A673 (cell line): ENCODE measurements around the gene AUH. TPM values are rescaled to one million over a fixed set of nuclear protein-coding genes. Genes with fewer than 3 reads are reported as not detected.

ENCODE experiments used
- BruUV-seq: library from RNA; stranded (reverse); fragments of 400-500 nt; replicated peaks from 2 replicates; lab custom pipeline; 2021; lab: Mats Ljungman, UMichigan
- CTCF ChIA-PET: fragments of 300-600 bp; sonication (Branson Sonifier 250); formaldehyde crosslinking; loops from one replicate; lab custom pipeline; 2022; ENCODE audit warnings: antibody characterized with exemption; lab: Charles Lee
- POLR2A ChIA-PET: fragments of 300-600 bp; sonication (Branson Sonifier 250); formaldehyde crosslinking; loops from one replicate; lab custom pipeline; 2022; ENCODE audit warnings: antibody characterized with exemption; ENCODE audit not compliant: low non-redundant PET; lab: Charles Lee
- DNase-seq: peaks from one replicate; pipeline ENCODE4 v3.0.0-alpha.2; 2015; ENCODE audit warnings: low spot score
- H3K27ac ChIP-seq: fragments of 200-600 bp; sonication (generic); 2 replicates; pipeline ENCODE4 v1.5.1; 2016; ENCODE audit warnings: mixed run types, low read depth, mild to moderate bottlenecking, mixed read lengths, antibody characterized with exemption, low read length; ENCODE audit not compliant: poor library complexity, severe bottlenecking
- H3K27me3 ChIP-seq: fragments of 200-600 bp; sonication (generic); replicated peaks from 2 replicates; pipeline ENCODE4 v1.6.1; 2017; ENCODE audit warnings: mixed run types, low read depth, mild to moderate bottlenecking, mixed read lengths, antibody characterized with exemption, low read length; ENCODE audit not compliant: insufficient read depth, poor library complexity
- H3K36me3 ChIP-seq: fragments of 200-600 bp; sonication (generic); 2 replicates; pipeline ENCODE4 v1.6.1; 2016; ENCODE audit warnings: mixed run types, mild to moderate bottlenecking, mixed read lengths, antibody characterized with exemption, low read length; ENCODE audit not compliant: insufficient read depth, poor library complexity, severe bottlenecking
- H3K4me1 ChIP-seq: fragments of 200-600 bp; sonication (generic); 2 replicates; pipeline ENCODE4 v1.6.1; 2017; ENCODE audit warnings: mixed run types, mild to moderate bottlenecking, mixed read lengths, antibody characterized with exemption, low read length; ENCODE audit not compliant: insufficient read depth, poor library complexity, severe bottlenecking
- H3K4me3 ChIP-seq: fragments of 200-600 bp; sonication (generic); 2 replicates; pipeline ENCODE4 v1.5.1; 2016; ENCODE audit warnings: low read depth, mixed run types, mild to moderate bottlenecking, mixed read lengths, low read length; ENCODE audit not compliant: poor library complexity, severe bottlenecking
- H3K9me3 ChIP-seq: fragments of 200-600 bp; sonication (generic); 2 replicates; pipeline ENCODE4 v1.6.1; 2016; ENCODE audit warnings: mixed run types, low read depth, mild to moderate bottlenecking, mixed read lengths, antibody characterized with exemption, low read length; ENCODE audit not compliant: poor library complexity, severe bottlenecking
- CTCF ChIP-seq: fragments of 300-800, 200-600 bp; sonication (generic); conservative IDR thresholded peaks from 2 replicates; pipeline ENCODE4 v1.5.1; 2017; ENCODE audit warnings: low read depth, mild to moderate bottlenecking, antibody characterized with exemption, low read length, moderate library complexity, mixed read lengths
- EZH2 ChIP-seq: fragments of 200-600 bp; sonication (generic); IDR thresholded peaks from 2 replicates; pipeline ENCODE4 v1.6.1; 2017; ENCODE audit warnings: borderline replicate concordance, low read depth, mild to moderate bottlenecking, mixed read lengths, antibody characterized with exemption, low read length; ENCODE audit not compliant: poor library complexity, severe bottlenecking
- intact Hi-C: fragments of 100-400 bp; cut with micrococcal nuclease; formaldehyde crosslinking; loops from one replicate; pipeline ENCODE4 v1.10.0; 2022; ENCODE audit not compliant: unreplicated experiment
- total RNA-seq: library from RNA; stranded (reverse); gene quantifications from 2 replicates; pipeline ENCODE4 v1.2.3, GENCODE V29; 2021

AUH gene
- total RNA-seq, 1 experiment from 2014 or later: 12.3 TPM

- no peak for DNase-seq
- Histone ChIP-seq H3K27ac (no peak overlapping the region), H3K36me3 (no peaks in the 10 kb centered on the region), H3K4me3 (no peak overlapping the region), H3K9me3 (no peaks in the 10 kb centered on the region), H3K4me1 (no peaks in the 10 kb centered on the region), H3K27me3 (no peaks in the 10 kb centered on the region)
- CTCF ChIA-PET: interaction anchor here (0.6 kb wide), 1 partner anchor 323 kb away, joined by 5 read pairs; no protein-coding TSS in a partner anchor
- intact Hi-C loops: no loop called here
- TF ChIP-seq EZH2 (no peak), CTCF (no peak)
- POLR2A ChIA-PET: no interaction called here
- no TSS peak for BruUV-seq
These were observed 42.2 kb upstream of the AUH start for GRCh38 chr9:91403665-91404543.

- CTCF ChIA-PET: no interaction called here
- no peaks in the 10 kb centered on the region for H3K36me3 ChIP-seq
- peaks cover 10% of the 10 kb centered on the region for H3K4me1 ChIP-seq
- TF ChIP-seq CTCF (no peak), EZH2 (no peak)
- POLR2A ChIA-PET: no interaction called here
- BruUV-seq: no TSS peak
- H3K4me3 ChIP-seq: no peak overlapping the region
- intact Hi-C loops: no loop called here
- no peak for DNase-seq
- H3K27ac ChIP-seq: no peak overlapping the region
- no peaks in the 10 kb centered on the region for H3K27me3 ChIP-seq
- H3K9me3 ChIP-seq: no peaks in the 10 kb centered on the region
These were observed 37.2 kb upstream of the AUH start for GRCh38 chr9:91398926-91399325.

- Histone ChIP-seq H3K27me3 (no peaks in the 10 kb centered on the region), H3K27ac (no peak overlapping the region), H3K4me3 (no peak overlapping the region), H3K4me1 (peaks cover 10% of the 10 kb centered on the region), H3K9me3 (no peaks in the 10 kb centered on the region), H3K36me3 (no peaks in the 10 kb centered on the region)
- CTCF ChIA-PET: no interaction called here
- POLR2A ChIA-PET: no interaction called here
- intact Hi-C loops: no loop called here
- DNase-seq: peak; percentile 42
- no TSS peak for BruUV-seq
- TF ChIP-seq EZH2 (no peak), CTCF (no peak)
These were observed 34.1 kb upstream of the AUH start for GRCh38 chr9:91395553-91396471.
